ENCODE results near the gene PRMT7.

The PRMT7 gene

GRCh38 chr16:68378436-68379415 is 67.9 kb downstream of the PRMT7 start:
- no peak for DNase-seq

DNA sequence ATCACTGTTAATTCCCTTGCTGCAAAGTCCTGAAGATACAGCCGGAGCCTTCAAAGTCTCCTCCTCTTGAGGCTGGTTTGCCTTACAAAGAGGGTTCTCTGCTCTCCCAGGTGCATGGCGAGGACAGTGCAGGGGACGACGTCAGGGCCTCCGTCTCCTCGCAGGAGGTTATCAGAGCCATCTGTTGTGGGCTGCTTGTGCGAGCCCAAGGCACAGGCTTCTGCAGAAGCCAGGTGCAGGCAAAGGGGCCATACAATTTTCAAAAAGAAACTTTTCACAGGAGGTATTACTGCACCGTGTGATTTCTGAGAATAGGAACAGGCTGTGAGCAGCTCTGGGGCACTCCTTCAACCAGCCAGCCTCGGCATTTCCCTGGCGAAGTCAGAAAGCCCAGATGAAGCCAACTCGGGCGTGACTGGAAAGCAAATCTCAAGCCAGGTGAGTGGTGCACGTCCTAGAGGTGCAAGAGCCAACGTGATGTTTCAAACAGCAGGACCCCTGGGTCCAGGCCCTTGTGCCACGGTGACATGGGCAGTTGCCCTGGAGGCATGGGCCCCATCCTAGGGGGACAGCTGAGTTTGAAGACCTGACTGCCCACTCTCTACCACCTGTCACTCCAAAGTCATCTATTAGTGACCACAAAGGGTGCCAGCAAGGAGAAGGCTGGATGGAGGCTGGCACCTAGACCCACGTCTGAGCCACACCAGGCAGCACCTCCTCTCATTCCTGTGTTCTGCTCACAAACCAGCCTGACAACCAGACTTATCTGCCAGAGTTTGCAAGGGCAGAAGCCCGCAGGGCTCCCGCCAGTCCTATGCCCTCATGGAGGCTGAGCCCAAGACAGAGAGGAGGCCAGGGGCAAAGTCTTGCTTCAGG is 68.9 kb downstream of the PRMT7 start:
- DNase-seq: no peak

- DNase-seq: no peak
These were observed 69.5 kb downstream of the PRMT7 start for GRCh38 chr16:68380348-68380670.

DNA sequence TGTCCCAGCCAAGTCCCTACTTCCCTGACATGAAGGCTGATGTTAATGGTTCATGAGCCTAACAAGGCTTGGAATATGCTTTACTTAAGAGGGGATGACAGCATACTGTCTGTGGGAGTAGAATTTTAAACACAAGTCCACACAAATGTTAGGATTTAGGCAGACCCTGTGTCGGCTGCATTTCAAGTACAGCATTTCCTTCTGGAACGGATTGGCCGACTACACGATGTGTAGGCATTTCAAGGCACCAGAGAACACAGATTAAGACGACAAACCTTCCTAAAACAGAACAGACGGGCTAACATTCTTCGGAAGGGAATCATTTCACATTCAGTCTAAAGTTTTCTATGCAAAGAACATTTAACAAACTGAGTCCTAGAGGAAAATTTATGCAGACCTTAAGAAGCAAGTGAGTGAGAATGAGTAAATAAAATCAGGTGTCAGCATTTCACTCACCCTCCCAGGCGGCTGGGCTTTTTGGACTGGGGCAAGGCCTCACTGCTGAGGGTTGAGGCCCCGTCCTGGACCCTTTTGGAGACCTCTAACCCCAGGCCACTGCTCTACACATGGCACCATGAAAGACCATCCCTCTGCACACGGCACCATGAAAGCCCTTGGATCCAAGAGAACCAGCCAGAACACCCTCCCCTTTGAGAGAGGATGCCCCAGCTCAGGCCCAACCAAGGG is 70.0 kb downstream of the PRMT7 start:
- no peak for DNase-seq

DNA sequence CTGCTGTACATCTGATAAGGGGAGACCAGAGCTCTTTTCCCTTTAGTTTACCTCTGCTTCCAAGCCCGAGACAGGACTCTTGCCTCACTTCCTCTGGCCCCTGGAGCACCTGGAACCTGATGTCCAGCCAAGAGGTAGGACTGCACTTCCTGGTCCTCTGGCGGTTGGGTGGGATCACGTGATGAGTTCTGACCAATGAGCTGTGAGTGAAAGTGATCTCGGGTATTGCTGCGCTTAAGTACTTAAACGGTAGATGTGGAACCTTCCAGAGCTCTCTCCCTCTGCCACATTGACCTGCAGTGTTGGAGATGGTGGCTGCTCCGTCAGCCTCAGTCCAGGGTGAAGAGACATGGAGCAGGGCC is 70.5 kb downstream of the PRMT7 start:
- DNase-seq: no peak

- DNase-seq: no peak
These were observed 71.5 kb downstream of the PRMT7 start for GRCh38 chr16:68382296-68382718.

DNA sequence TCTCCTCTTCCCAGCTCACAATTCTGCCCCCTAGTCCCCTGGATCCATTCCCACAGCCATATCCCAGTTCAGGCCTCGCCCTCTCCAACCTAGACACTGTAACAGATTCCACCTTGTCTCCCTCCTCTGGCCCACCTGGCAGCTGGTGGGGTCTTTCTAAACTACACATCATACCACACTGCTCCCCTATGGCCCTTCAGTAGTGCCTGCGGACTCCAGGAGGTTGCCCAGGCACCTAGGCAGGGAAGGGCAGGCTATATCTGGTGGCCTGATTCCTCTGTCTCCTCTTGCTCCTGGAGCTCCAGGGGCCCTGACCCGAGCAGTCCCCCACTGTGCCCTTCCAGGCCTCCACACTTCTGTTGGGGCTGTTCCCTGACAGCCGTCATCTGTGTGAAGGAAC is 73.0 kb downstream of the PRMT7 start:
- DNase-seq: no peak

DNA sequence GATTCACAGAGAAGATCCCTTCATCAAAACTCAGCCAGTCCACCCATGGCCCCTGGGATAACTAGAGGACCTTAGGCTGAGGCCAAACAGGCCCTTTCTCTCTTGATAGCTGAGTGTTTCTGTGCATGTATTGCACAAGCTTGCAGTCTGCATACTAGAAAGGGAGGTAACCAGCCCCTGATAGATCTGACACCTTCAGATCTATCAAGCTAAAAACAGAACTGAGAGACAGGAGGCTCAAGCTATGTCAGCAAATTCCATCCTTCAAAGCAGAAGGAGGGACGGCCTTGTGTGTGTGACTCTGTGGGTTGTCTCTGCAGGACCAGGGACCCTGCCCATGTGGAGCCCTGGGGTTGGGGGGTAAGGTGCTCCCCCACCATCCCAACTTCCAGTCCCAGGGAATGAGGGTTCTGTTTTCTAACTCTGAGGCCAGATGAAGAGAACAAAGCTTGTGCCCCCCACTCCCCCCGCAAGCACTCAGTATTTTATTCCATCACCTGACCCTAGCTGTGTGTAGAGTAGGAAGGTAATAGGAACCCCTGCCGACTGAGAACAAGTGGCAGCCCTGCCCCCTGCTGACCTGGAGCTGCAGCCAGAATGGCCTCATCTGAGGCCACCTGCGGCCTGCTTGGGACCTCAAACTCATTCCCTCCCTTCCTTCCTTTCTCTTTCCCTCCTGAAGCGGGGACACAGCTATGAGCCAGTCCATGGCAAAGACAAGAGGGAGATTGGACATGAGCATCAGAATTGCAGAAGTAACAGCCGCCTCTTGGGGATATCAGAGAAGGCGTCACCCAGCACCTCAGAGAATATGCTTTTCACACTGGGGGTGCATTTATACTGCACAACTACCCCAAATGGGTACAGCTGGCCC is 73.7 kb downstream of the PRMT7 start:
- no peak for DNase-seq

GRCh38 chr16:68385371-68385770 is 74.6 kb downstream of the PRMT7 start:
- no peak for DNase-seq

DNA sequence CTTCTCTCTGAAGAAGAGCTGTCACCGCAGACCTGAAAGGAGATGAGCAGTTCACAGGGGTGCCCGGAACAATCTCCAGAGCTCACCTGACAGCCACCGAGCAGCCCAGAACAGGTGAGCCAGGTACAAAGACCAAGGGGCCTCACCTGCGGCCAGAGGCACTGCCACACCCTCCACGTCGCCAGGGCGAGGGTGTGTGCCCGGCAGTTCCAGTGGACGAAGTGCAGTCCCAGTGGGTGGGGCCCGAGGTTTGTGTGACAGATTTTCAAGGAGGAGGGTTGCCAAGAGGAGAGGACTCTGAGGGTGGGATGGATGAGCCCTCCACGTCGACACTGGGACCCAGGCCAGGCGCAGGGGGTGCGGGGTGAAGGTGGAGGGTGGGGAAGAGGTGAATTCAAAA is 75.8 kb downstream of the PRMT7 start:
- no peak for DNase-seq

GRCh38 chr16:68387301-68387700 is 76.5 kb downstream of the PRMT7 start:
- DNase-seq: no peak

GRCh38 chr16:68388124-68388523 is 77.3 kb downstream of the PRMT7 start:
- no peak for DNase-seq

DNA sequence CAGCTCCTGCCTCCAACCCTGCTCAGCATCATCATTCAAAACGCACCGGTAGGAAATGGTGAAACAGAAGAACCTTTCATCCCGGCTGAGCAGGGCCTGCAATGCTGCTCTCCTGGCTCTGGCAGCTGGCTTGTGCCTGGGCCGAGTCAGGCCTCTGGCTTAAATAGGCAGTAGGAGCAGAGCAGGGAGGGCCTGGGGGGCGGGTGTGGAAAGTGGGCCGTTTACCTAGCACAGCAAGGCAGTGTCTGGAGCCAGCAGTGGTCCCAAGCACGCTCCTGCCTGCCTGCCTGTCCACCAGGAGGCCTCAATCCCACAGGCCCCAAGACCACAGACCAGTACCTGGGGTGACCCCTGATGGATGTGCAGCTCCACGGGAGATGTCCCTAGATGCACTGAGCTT is 78.2 kb downstream of the PRMT7 start:
- no peak for DNase-seq

DNA sequence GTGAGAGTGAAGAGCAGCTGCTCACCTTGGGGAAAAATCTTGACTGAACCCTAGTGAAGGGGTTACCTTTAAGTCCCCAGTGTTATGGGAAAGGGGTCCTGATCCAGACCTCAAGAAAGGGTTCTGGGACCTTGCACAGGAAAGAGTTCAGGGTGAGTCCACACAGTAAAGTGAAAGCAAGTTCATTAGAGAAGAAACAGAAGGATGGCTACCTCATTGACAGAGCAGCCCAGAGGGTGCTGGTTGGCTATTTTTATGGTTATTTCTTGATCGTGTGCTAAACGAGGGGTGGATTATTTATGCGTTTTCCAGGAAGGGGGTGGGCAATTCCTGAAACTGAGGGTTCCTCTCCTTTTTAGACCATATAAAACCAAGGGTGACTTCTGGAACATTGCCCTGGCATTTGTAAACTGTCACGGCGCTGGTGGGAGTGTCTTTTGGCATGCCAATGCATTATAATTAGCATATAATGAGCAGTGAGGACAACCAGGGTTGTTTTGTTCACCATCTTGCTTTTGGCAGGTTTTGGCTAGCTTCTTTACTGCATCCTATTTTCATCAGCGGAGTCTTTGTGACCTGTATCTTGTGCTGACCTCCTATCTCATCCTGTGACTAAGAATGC is 79.0 kb downstream of the PRMT7 start:
- no peak for DNase-seq

DNA sequence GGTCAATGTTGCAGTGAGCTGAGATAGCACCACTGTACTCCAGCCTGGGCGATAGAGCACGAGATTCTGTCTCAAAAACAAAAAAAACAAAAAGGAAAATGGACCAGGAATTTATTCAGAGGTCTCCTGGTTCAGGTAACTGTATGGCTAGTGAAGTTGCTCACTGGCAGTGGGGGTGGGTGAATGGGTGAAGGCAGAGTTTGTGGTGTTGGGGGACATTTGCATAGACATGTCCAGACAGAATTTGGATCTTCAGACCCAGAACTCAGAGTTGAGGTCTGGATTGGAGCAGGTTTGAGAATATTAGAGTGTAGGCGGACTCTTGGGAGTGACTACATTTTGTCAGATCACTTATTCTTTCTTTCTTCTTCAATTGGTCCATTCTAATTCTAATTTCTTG is 82.5 kb downstream of the PRMT7 start:
- no peak for DNase-seq

DNA sequence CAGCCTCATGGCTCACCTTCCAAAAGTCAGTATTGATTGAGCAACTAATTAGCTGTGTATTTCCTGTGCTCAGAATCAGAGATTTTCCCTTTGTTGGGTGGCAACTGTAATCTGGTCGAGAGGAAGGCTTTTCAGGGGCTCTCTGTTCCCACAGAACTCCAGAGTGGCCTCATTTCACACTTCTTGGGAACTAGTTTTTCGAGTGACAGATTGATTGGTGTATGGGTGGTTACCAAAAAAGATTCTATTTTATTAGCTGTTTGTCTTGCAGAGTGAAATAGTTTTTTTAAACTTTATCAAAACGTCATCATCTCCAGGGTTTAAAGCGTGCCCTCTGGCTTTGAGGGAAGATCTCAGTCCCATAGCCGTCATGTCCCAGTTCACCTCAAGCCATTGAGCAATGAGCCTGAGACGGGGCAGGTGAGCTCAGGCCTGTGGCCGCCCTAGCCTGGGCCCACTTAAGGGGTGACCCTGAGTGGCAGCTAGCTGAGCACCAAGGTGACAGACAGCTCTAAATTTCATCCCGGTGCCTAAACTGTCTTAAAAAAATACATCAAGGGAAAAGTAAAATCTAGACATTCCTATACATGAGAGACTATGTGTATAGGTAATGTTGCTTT is 84.5 kb downstream of the PRMT7 start:
- no peak for DNase-seq

DNA sequence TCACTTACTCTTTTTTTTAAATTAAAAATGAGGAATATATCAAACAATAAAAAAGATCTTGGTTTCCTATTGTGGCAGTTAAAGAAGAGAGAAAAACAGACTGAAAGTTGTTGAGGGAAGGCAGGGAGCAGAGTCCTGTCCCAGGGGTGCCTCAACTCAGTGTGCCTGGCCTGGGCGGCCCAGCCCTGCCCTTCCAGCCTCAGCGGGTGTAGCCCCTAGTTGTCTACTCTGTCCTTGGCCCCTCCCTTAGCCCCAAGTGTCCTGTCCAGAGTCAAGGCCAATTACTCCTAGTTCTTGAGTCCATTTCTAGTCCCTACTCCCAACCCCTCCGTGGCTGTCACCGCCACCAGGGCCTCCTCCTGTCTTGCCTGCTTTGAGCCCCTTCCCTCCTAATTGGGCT is 85.0 kb downstream of the PRMT7 start:
- no peak for DNase-seq

GRCh38 chr16:68396481-68396880 is 85.7 kb downstream of the PRMT7 start:
- peak; percentile 9 for DNase-seq

- DNase-seq: no peak
These were observed 86.9 kb downstream of the PRMT7 start for GRCh38 chr16:68397710-68398201.

- DNase-seq: no peak
These were observed 88.6 kb downstream of the PRMT7 start for GRCh38 chr16:68399456-68399855.

Measured in stimulated activated naive CD4-positive, alpha-beta T cell treated with Interleukin-2 at 50 U/mL for 16 hours (primary cell).